Measurements from ENCODE around the gene PDIA5. TPM values are rescaled to one million over a fixed set of nuclear protein-coding genes. Genes with fewer than 3 reads are reported as not detected.

Gene PDIA5
- total and polyA plus RNA-seq, 2 of the 4 experiments (the other 2 are of a cell fraction) = 19.4 to 42.0 TPM

GRCh38 chr3:123102249-123102648, 35.4 kb downstream of the PDIA5 start:
- H3K27me3 ChIP-seq (ENCODE audit: control insufficient read depth, insufficient read depth, low read length) = no peaks in the 10 kb centered on the region
- no peak overlapping the region for H4K91ac ChIP-seq (ENCODE audit: insufficient read depth, low read depth, low read length)
- no peak overlapping the region for H3K4me2 ChIP-seq (ENCODE audit: low read depth, low read length)
- no peak overlapping the region for H4K8ac ChIP-seq (ENCODE audit: low read depth in 2 of 2, low read length in 2 of 2)
- DNase-seq (no peak), ATAC-seq (ENCODE audit: low read depth) (no peak)
- H3K9me3 ChIP-seq (ENCODE audit: control insufficient read depth, insufficient read depth, low read length) = no peaks in the 10 kb centered on the region
- in situ Hi-C loops (cut with MboI; ENCODE audit: low sequenced_read_pairs) (no loop called here), dilution Hi-C loops (cut with HindIII; ENCODE audit: low sequenced_read_pairs, unreplicated experiment) (no loop called here), intact Hi-C loops (cut with micrococcal nuclease) (no loop called here)
- no TSS peak for BruUV-seq (replicated peaks)
- no peak overlapping the region for H2AK9ac ChIP-seq (replicated peaks; ENCODE audit: low read depth, low read length, poor library complexity)
- TF ChIP-seq BHLHE40 (IDR thresholded peaks at IDR 0.05; ENCODE audit: low read depth, low read length) = no peak
- no peak for TF ChIP-seq RCOR1 (IDR thresholded peaks at IDR 0.05; ENCODE audit: insufficient replicate concordance, low read length)
- no peak for TF ChIP-seq ELK1 (IDR thresholded peaks at IDR 0.05; ENCODE audit: borderline replicate concordance, low read depth, low read length)
- no peak for TF ChIP-seq NFE2L2 (IDR thresholded peaks at IDR 0.05; ENCODE audit: low read depth, low read length)
- TF ChIP-seq CEBPB (IDR thresholded peaks at IDR 0.05; ENCODE audit: low read depth, low read length) = no peak
- TF ChIP-seq MAFK (IDR thresholded peaks at IDR 0.05; ENCODE audit: low read depth, low read length) = no peak
- TF ChIP-seq SMC3 (IDR thresholded peaks at IDR 0.05; ENCODE audit: low read depth, low read length) = no peak
- no peak for TF ChIP-seq USF2 (IDR thresholded peaks at IDR 0.05; ENCODE audit: low read depth, low read length)
- no peak for TF ChIP-seq MAZ (IDR thresholded peaks at IDR 0.05; ENCODE audit: borderline replicate concordance, low read depth, low read length)
- H2AK5ac ChIP-seq (ENCODE audit: low read depth, low read length) = no peak overlapping the region
- peaks cover 28% of the 10 kb centered on the region for H3K36me3 ChIP-seq (ENCODE audit: control insufficient read depth, insufficient read depth, low read length)
- H3K9ac ChIP-seq (ENCODE audit: low read depth, low read length) = no peak overlapping the region
- H3K9me1 ChIP-seq (ENCODE audit: insufficient read depth, low read length) = peaks cover 49% of the 10 kb centered on the region
- H3K79me1 ChIP-seq (ENCODE audit: low read depth in 1 of 2, low read length in 2 of 2) = peaks cover 9 to 23% of the 10 kb centered on the region in 2 experiments
- no peak overlapping the region for H3K56ac ChIP-seq (ENCODE audit: extremely low read depth, insufficient read depth, low read length)
- H2AFZ ChIP-seq (replicated peaks; ENCODE audit: low read length, poor library complexity) = no peak overlapping the region
- no peak overlapping the region for H4K5ac ChIP-seq (ENCODE audit: low read depth, low read length)
- no peak overlapping the region for H2BK20ac ChIP-seq (ENCODE audit: low read depth, low read length)
- H4K20me1 ChIP-seq (ENCODE audit: insufficient read depth, low read length) = peaks cover 61% of the 10 kb centered on the region
- H2BK5ac ChIP-seq (ENCODE audit: low read depth, low read length, poor library complexity, severe bottlenecking) = no peak overlapping the region
- H3K18ac ChIP-seq (ENCODE audit: low read depth, low read length) = no peak overlapping the region
- no CpG with 5 or more reads among the region's 2 CpGs for WGBS, 2 experiments (ENCODE audit: extremely low coverage in 2 of 2, insufficient read length in 1 of 2)
- H2BK120ac ChIP-seq (ENCODE audit: low read depth, low read length) = no peak overlapping the region
- H3K27ac ChIP-seq (ENCODE audit: insufficient read depth, low read length) = no peak overlapping the region
- H3K4ac ChIP-seq (ENCODE audit: low read depth, low read length) = no peak overlapping the region
- no peak overlapping the region for H2BK15ac ChIP-seq (ENCODE audit: low read depth, low read length)
- no peak overlapping the region for H3K23ac ChIP-seq (ENCODE audit: low read depth, low read length)
- no peak overlapping the region for H3K4me3 ChIP-seq (ENCODE audit: insufficient read depth, low read depth, low read length)
- ChIA-PET POLR2A (ENCODE audit: unreplicated experiment) (no interaction called here), CTCF (no interaction called here)
- H3K14ac ChIP-seq (replicated peaks; ENCODE audit: low read depth, low read length) = no peak overlapping the region
- H3K4me1 ChIP-seq (ENCODE audit: control insufficient read depth, insufficient read depth, low read length) = peaks cover 17% of the 10 kb centered on the region
